Activated naive CD8-positive, alpha-beta T cell treated with anti-CD3 and anti-CD28 coated beads, Interleukin-2, amount 50 U/mL, for 24 hours (primary cell): ENCODE results near the gene COL6A3.
"Not testable (repeated sequence)": the region's sequence is repeated elsewhere in the genome, so short reads cannot be mapped to it uniquely, and the experiment has no call there.

Experiments
- ATAC-seq: fragments of 150-1000 bp; cut with Tn5 transposase; one replicate; pipeline ENCODE4 v1.10.0; 2021
- DNase-seq: peaks from one replicate; pipeline ENCODE4 v3.0.0; 2021
- H3K27ac Mint-ChIP-seq: one replicate; pipeline ENCODE4 v1.8.0; 2021; ENCODE audit warnings: mild to moderate bottlenecking, mixed read lengths
- H3K27me3 Mint-ChIP-seq: one replicate; pipeline ENCODE4 v1.8.0; 2021; ENCODE audit warnings: mixed read lengths
- H3K36me3 Mint-ChIP-seq: one replicate; pipeline ENCODE4 v1.8.0; 2021; ENCODE audit warnings: low read depth, mixed read lengths
- H3K4me1 Mint-ChIP-seq: one replicate; pipeline ENCODE4 v1.8.0; 2021; ENCODE audit warnings: mixed read lengths
- H3K4me3 Mint-ChIP-seq: one replicate; pipeline ENCODE4 v1.8.0; 2021; ENCODE audit warnings: mild to moderate bottlenecking, moderate library complexity, mixed read lengths
- H3K9me3 Mint-ChIP-seq: one replicate; pipeline ENCODE4 v1.8.0; 2021; ENCODE audit warnings: mixed read lengths

Gene COL6A3

GRCh38 chr2:237411683-237412423, 2.1 kb downstream of the COL6A3 start:
- no peak overlapping the region for H3K27ac Mint-ChIP-seq
- H3K9me3 Mint-ChIP-seq: no peaks in the 10 kb centered on the region
- DNase-seq: no peak
- H3K27me3 Mint-ChIP-seq: peaks cover 1% of the 10 kb centered on the region
- H3K4me3 Mint-ChIP-seq: no peak overlapping the region
- no peak for ATAC-seq
- H3K36me3 Mint-ChIP-seq: no peaks in the 10 kb centered on the region
- H3K4me1 Mint-ChIP-seq: peaks cover 3% of the 10 kb centered on the region

DNA sequence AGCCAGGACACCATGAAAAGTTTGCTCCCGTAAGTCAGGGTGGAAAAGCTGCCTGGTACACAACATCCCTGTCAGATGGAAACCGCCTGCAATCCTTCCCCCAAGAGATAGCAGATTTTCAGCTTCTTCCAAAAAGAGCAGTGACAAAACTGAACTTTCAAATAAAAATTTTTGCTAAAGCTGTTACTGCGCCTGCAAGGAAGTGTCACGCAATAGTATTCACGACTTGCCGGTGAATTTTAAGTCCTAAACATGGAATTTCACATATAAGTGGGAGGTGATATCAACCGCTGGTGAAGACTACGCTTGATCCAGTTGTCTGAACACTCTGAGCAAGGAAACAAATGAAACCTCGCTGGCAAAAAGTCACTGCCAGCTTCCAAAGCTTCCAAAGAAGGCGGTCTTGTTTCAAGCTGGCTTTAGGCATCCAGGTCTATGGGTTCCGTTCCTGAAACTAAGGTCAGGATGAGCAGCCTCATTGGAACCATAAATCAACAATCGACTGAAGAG, 2.8 kb downstream of the COL6A3 start:
- Mint-ChIP-seq H3K9me3 (no peaks in the 10 kb centered on the region), H3K4me3 (no peak overlapping the region), H3K27me3 (peaks cover 1% of the 10 kb centered on the region), H3K27ac (no peak overlapping the region), H3K4me1 (peaks cover 3% of the 10 kb centered on the region), H3K36me3 (no peaks in the 10 kb centered on the region)
- DNase-seq (no peak), ATAC-seq (no peak)

- not testable (repeated sequence) for H3K9me3 Mint-ChIP-seq, H3K27ac Mint-ChIP-seq, ATAC-seq, H3K27me3 Mint-ChIP-seq, H3K36me3 Mint-ChIP-seq, H3K4me1 Mint-ChIP-seq, H3K4me3 Mint-ChIP-seq, DNase-seq
Observed at GRCh38 chr2:237409263-237409662, 4.7 kb downstream of the COL6A3 start.

GRCh38 chr2:237408335-237409000, 5.5 kb downstream of the COL6A3 start:
- no peak overlapping the region for H3K27ac Mint-ChIP-seq
- ATAC-seq (no peak), DNase-seq (no peak)
- H3K36me3 Mint-ChIP-seq: no peaks in the 10 kb centered on the region
- peaks cover 1% of the 10 kb centered on the region for H3K27me3 Mint-ChIP-seq
- H3K4me1 Mint-ChIP-seq: peaks cover 3% of the 10 kb centered on the region
- no peak overlapping the region for H3K4me3 Mint-ChIP-seq
- no peaks in the 10 kb centered on the region for H3K9me3 Mint-ChIP-seq

GRCh38 chr2:237407700-237408099, 6.3 kb downstream of the COL6A3 start:
- Mint-ChIP-seq H3K27me3 (peaks cover 1% of the 10 kb centered on the region), H3K27ac (no peak overlapping the region), H3K4me3 (no peak overlapping the region), H3K4me1 (peaks cover 3% of the 10 kb centered on the region), H3K36me3 (no peaks in the 10 kb centered on the region), H3K9me3 (no peaks in the 10 kb centered on the region)
- DNase-seq (no peak), ATAC-seq (no peak)

DNA sequence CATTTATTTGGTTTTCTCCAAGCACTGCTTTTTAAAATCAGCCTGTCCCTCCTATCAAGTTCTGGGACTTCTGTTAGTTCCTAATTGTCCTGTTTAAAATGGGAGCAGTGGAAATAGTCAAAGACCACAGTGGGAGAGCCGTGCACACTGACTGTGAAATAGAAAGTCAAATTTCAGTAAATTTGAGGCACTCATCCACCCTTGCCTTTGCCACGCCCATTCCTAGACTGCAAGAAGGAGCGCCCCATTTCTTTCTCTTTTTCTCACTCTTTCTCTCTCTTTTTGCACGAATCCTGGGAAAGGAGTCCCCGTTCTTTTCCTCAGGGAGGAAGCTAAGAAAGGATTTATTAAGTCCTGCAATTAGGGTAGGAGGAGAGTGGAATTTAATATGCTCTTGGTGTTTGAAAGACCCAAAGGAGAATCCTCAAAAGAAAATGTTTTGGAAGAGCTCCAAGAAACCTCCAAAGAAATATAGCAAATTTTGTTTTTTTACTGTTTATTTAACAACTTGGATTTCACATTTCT, 7.5 kb downstream of the COL6A3 start:
- ATAC-seq (no peak), DNase-seq (no peak)
- Mint-ChIP-seq H3K27me3 (peaks cover 1% of the 10 kb centered on the region), H3K4me3 (no peak overlapping the region), H3K9me3 (no peaks in the 10 kb centered on the region), H3K4me1 (no peaks in the 10 kb centered on the region), H3K36me3 (no peaks in the 10 kb centered on the region), H3K27ac (no peak overlapping the region)

DNA sequence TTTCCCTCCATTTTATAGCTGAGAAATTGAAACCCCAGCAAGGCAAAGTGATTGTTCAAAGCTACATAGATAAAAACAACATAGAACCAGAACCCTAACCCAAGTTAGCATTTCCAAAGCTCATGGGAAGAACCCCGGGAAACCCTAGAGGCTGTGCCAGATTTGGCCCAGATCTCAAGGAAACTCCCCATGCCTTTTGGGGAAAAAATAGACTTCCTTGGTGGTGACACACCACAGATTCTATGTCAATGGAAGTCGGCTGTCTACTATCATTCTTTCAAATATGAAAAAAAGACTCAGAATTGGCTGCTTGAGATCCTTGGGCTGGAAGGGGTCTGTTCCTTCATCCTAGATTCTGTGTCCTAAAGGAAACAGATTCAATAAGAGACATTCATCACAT, 8.4 kb downstream of the COL6A3 start:
- Mint-ChIP-seq H3K9me3 (no peaks in the 10 kb centered on the region), H3K27me3 (peaks cover 1% of the 10 kb centered on the region), H3K27ac (no peak overlapping the region), H3K4me1 (no peaks in the 10 kb centered on the region), H3K4me3 (no peak overlapping the region), H3K36me3 (no peaks in the 10 kb centered on the region)
- no peak for DNase-seq
- no peak for ATAC-seq

- H3K36me3 Mint-ChIP-seq: no peaks in the 10 kb centered on the region
- no peaks in the 10 kb centered on the region for H3K4me1 Mint-ChIP-seq
- H3K4me3 Mint-ChIP-seq: no peak overlapping the region
- no peaks in the 10 kb centered on the region for H3K9me3 Mint-ChIP-seq
- no peak overlapping the region for H3K27ac Mint-ChIP-seq
- ATAC-seq: no peak
- DNase-seq: no peak
- H3K27me3 Mint-ChIP-seq: peaks cover 1% of the 10 kb centered on the region
Observed at GRCh38 chr2:237405006-237405559, 8.9 kb downstream of the COL6A3 start.

GRCh38 chr2:237404413-237404812, 9.6 kb downstream of the COL6A3 start:
- no peak for ATAC-seq
- H3K27ac Mint-ChIP-seq: no peak overlapping the region
- DNase-seq: no peak
- H3K9me3 Mint-ChIP-seq: no peaks in the 10 kb centered on the region
- H3K27me3 Mint-ChIP-seq: no peaks in the 10 kb centered on the region
- H3K36me3 Mint-ChIP-seq: no peaks in the 10 kb centered on the region
- H3K4me1 Mint-ChIP-seq: no peaks in the 10 kb centered on the region
- no peak overlapping the region for H3K4me3 Mint-ChIP-seq

- Mint-ChIP-seq H3K36me3 (no peaks in the 10 kb centered on the region), H3K27ac (no peak overlapping the region), H3K4me1 (no peaks in the 10 kb centered on the region), H3K9me3 (no peaks in the 10 kb centered on the region), H3K27me3 (no peaks in the 10 kb centered on the region), H3K4me3 (no peak overlapping the region)
- no peak for ATAC-seq
- no peak for DNase-seq
Observed at GRCh38 chr2:237403024-237403882, 10.7 kb downstream of the COL6A3 start.

DNA sequence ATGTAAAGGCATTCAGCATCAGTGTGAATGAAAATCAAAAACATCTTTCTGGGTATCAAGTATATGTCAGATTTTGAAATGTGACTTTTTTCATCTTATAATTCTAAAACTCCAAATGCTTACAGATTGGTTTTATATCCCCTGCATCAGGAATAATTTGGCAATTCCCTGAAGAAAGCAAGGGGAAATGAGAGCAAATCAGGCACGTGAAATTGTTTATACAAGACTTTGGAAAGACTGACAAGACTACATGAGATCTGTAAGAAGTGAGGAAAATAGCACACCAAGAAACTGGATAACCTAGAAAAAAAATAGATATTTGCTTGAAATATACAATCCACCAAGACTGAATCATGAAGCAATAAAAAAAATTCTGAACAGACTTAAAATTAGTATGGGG, 13.8 kb downstream of the COL6A3 start:
- no peaks in the 10 kb centered on the region for H3K36me3 Mint-ChIP-seq
- H3K27me3 Mint-ChIP-seq: no peaks in the 10 kb centered on the region
- no peak overlapping the region for H3K27ac Mint-ChIP-seq
- ATAC-seq (no peak), DNase-seq (no peak)
- H3K9me3 Mint-ChIP-seq: no peaks in the 10 kb centered on the region
- H3K4me1 Mint-ChIP-seq: no peaks in the 10 kb centered on the region
- H3K4me3 Mint-ChIP-seq: no peak overlapping the region

- no peaks in the 10 kb centered on the region for H3K27me3 Mint-ChIP-seq
- no peaks in the 10 kb centered on the region for H3K4me1 Mint-ChIP-seq
- H3K36me3 Mint-ChIP-seq: no peaks in the 10 kb centered on the region
- H3K4me3 Mint-ChIP-seq: no peak overlapping the region
- ATAC-seq (no peak), DNase-seq (no peak)
- H3K27ac Mint-ChIP-seq: no peak overlapping the region
- H3K9me3 Mint-ChIP-seq: no peaks in the 10 kb centered on the region
Observed at GRCh38 chr2:237397072-237397471, 16.9 kb downstream of the COL6A3 start.

DNA sequence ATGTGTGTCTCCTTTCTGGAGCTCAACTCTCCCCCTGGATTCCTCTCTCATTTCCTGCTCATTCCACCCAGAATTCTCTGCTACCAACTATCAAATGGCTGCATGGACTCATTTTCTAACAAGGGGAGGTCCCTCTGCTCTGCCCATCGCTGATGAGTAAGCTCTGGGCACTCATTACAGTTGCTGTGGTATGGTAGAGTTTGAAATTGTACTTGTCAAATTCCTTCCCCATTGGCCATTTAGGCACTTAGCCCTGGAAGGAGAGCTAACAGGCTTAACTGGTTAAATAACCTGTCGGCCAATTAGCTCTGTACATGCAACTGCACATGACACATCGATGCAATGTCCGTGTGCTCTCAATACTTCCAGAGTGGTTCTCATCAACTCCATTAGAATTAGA, 20.4 kb downstream of the COL6A3 start:
- no peaks in the 10 kb centered on the region for H3K36me3 Mint-ChIP-seq

GRCh38 chr2:237392186-237392585, 21.8 kb downstream of the COL6A3 start:
- Mint-ChIP-seq H3K27ac (no peak overlapping the region), H3K36me3 (peaks cover 2% of the 10 kb centered on the region), H3K4me3 (no peak overlapping the region), H3K9me3 (no peaks in the 10 kb centered on the region), H3K4me1 (no peaks in the 10 kb centered on the region), H3K27me3 (no peaks in the 10 kb centered on the region)
- ATAC-seq (no peak), DNase-seq (no peak)

More for the DNA sequence above, 20.4 kb downstream of the COL6A3 start:
- Mint-ChIP-seq H3K27me3 (no peaks in the 10 kb centered on the region), H3K9me3 (no peaks in the 10 kb centered on the region), H3K4me1 (no peaks in the 10 kb centered on the region), H3K27ac (no peak overlapping the region), H3K4me3 (no peak overlapping the region)
- no peak for ATAC-seq
- no peak for DNase-seq
